HG03460 (cell line): ENCODE results near the gene AGAP1.

Experiments
- ATAC-seq: cut with Tn5 transposase; IDR thresholded peaks from one replicate; pipeline ENCODE4 v1.9.1; 2021; ENCODE audit not compliant: unreplicated experiment

AGAP1 gene

GRCh38 chr2:235970204-235971040 is 476.6 kb downstream of the AGAP1 start:
- ATAC-seq = no peak

GRCh38 chr2:235976516-235976915 is 482.7 kb downstream of the AGAP1 start:
- ATAC-seq = no peak

GRCh38 chr2:235976956-235977355 is 483.1 kb downstream of the AGAP1 start:
- no peak for ATAC-seq

- no peak for ATAC-seq
These were observed 483.6 kb downstream of the AGAP1 start for GRCh38 chr2:235977445-235977844.

GRCh38 chr2:235978022-235978421 is 484.2 kb downstream of the AGAP1 start:
- no peak for ATAC-seq

GRCh38 chr2:235979037-235979436 is 485.2 kb downstream of the AGAP1 start:
- ATAC-seq = no peak

GRCh38 chr2:235979753-235980435 is 486.1 kb downstream of the AGAP1 start:
- no peak for ATAC-seq

GRCh38 chr2:235981631-235982030 is 487.8 kb downstream of the AGAP1 start:
- no peak for ATAC-seq

GRCh38 chr2:235983016-235983415 is 489.2 kb downstream of the AGAP1 start:
- no peak for ATAC-seq

GRCh38 chr2:235984552-235984951 is 490.7 kb downstream of the AGAP1 start:
- ATAC-seq = no peak

GRCh38 chr2:235986361-235986760 is 492.5 kb downstream of the AGAP1 start:
- no peak for ATAC-seq

- ATAC-seq = no peak
These were observed 494.6 kb downstream of the AGAP1 start for GRCh38 chr2:235988271-235989015.

GRCh38 chr2:235989591-235989990 is 495.7 kb downstream of the AGAP1 start:
- no peak for ATAC-seq

GRCh38 chr2:235990344-235990743 is 496.5 kb downstream of the AGAP1 start:
- no peak for ATAC-seq

- ATAC-seq = no peak
These were observed 498.2 kb downstream of the AGAP1 start for GRCh38 chr2:235992024-235992423.

- ATAC-seq = no peak
These were observed 502.6 kb downstream of the AGAP1 start for GRCh38 chr2:235996419-235996818.

- no peak for ATAC-seq
These were observed 505.2 kb downstream of the AGAP1 start for GRCh38 chr2:235999011-235999410.

- no peak for ATAC-seq
These were observed 507.5 kb downstream of the AGAP1 start for GRCh38 chr2:236001166-236001828.

GRCh38 chr2:236001854-236002253 is 508.0 kb downstream of the AGAP1 start:
- no peak for ATAC-seq

GRCh38 chr2:236008006-236008405 is 514.2 kb downstream of the AGAP1 start:
- ATAC-seq = no peak

GRCh38 chr2:236008857-236009256 is 515.0 kb downstream of the AGAP1 start:
- ATAC-seq = no peak
